GM12878 (cell line): ENCODE results near the gene ATP5PB. TPM values are rescaled to one million over a fixed set of nuclear protein-coding genes. Genes with fewer than 3 reads are reported as not detected.

Experiments
- ATAC-seq: fragments of 200-7000 bp; cut with Tn5 transposase; 3 replicates; pipeline ENCODE4 v1.9.1; 2020; ENCODE audit warnings: mild to moderate bottlenecking, moderate library complexity
- BruUV-seq: library from RNA; stranded (reverse); fragments of 400-500 nt; replicated peaks from 2 replicates; lab custom pipeline; 2021; lab: Mats Ljungman, UMichigan
- CTCF ChIA-PET: fragments of 300-600 bp; sonication (Branson Sonifier 250); formaldehyde crosslinking; extraction: SDS; loops from one replicate; lab custom pipeline; 2021; ENCODE audit warnings: inconsistent platforms; lab: Yijun Ruan, JAX
- POLR2A ChIA-PET: fragments of 350-600 bp; formaldehyde crosslinking; extraction: SDS; loops from one replicate; lab custom pipeline; 2021; ENCODE audit warnings: inconsistent platforms; lab: Charles Lee
- RAD21 ChIA-PET: fragments of 300-600 bp; sonication (Branson Sonifier 250); formaldehyde crosslinking; loops from one replicate; lab custom pipeline; 2023; ENCODE audit warnings: antibody characterized with exemption; ENCODE audit not compliant: unreplicated experiment; lab: Charles Lee
- SMC1A ChIA-PET: fragments of 300-600 bp; sonication (Branson Sonifier 250); formaldehyde crosslinking; loops from one replicate; lab custom pipeline; 2023; ENCODE audit not compliant: unreplicated experiment, uncharacterized antibody; lab: Charles Lee
- DNase-seq: peaks from one replicate; pipeline ENCODE4 v3.0.0-alpha.2; 2011; ENCODE audit warnings: low read depth, low spot score
- FAIRE-seq: peaks from 3 replicates; lab custom pipeline; 2011; peaks lifted over from hg19 to GRCh38; lab: Jason Lieb, UNC
- H2AFZ ChIP-seq: 2 replicates; pipeline ENCODE4 v1.6.0; 2011; ENCODE audit warnings: low read depth, low read length, control low read depth; ENCODE audit not compliant: control insufficient read depth
- H3K27ac ChIP-seq: 2 replicates; pipeline ENCODE4 v1.5.1; 2011; ENCODE audit warnings: control low read depth; ENCODE audit not compliant: control insufficient read depth, insufficient read depth
- H3K27me3 ChIP-seq, 2 experiments: replicated peaks in 1 of 2; 2 replicates each; pipeline versions ENCODE4 v1.6.0 to v1.6.1; 2011; ENCODE audit warnings: low read length in 1 of 2; ENCODE audit not compliant: control insufficient read depth in 2 of 2, insufficient read depth in 2 of 2
- H3K36me3 ChIP-seq, 2 experiments: 2 replicates each; pipeline ENCODE4 v1.5.1; 2011; ENCODE audit warnings: low read length in 1 of 2; ENCODE audit not compliant: control insufficient read depth in 2 of 2, insufficient read depth in 2 of 2
- H3K4me1 ChIP-seq: 2 replicates; pipeline ENCODE4 v1.6.1; 2011; ENCODE audit warnings: mild to moderate bottlenecking, low read length, moderate library complexity, mixed read lengths; ENCODE audit not compliant: control insufficient read depth, insufficient read depth
- H3K4me2 ChIP-seq: 2 replicates; pipeline ENCODE4 v1.6.0; 2011; ENCODE audit warnings: control low read depth; ENCODE audit not compliant: control insufficient read depth, insufficient read depth
- H3K4me3 ChIP-seq: fragments of 200-600 bp; sonication (generic); 2 replicates; pipeline ENCODE4 v1.5.1; 2016
- H3K79me2 ChIP-seq: 2 replicates; pipeline ENCODE4 v1.6.0; 2011; ENCODE audit warnings: low read length; ENCODE audit not compliant: control insufficient read depth, insufficient read depth
- H3K9ac ChIP-seq: 2 replicates; pipeline ENCODE4 v1.8.0; 2011; ENCODE audit warnings: low read length, control low read depth, mixed read lengths; ENCODE audit not compliant: control insufficient read depth, insufficient read depth
- H3K9me3 ChIP-seq: replicated peaks from 3 replicates; pipeline ENCODE4 v1.5.1; 2011; ENCODE audit warnings: mild to moderate bottlenecking, low read length; ENCODE audit not compliant: control insufficient read depth, insufficient read depth
- H4K20me1 ChIP-seq: 2 replicates; pipeline ENCODE4 v1.6.0; 2011; ENCODE audit not compliant: control insufficient read depth, insufficient read depth
- CBX5 ChIP-seq: sonication (generic); IDR thresholded peaks from 2 replicates; pipeline ENCODE4 v1.6.1; 2016; ENCODE audit warnings: low read depth, moderate library complexity, mild to moderate bottlenecking, inconsistent platforms
- CHD1 ChIP-seq: IDR thresholded peaks from 2 replicates; pipeline ENCODE4 v1.6.1; 2012; ENCODE audit warnings: low read depth, low read length, improper control_type of control experiment
- MXI1 ChIP-seq: fragments of 150-350 bp; IDR thresholded peaks from 2 replicates; pipeline ENCODE4 v1.6.1; 2011; ENCODE audit warnings: low read depth, mild to moderate bottlenecking, inconsistent platforms, low read length, improper control_type of control experiment
- NFIC ChIP-seq: IDR thresholded peaks from 2 replicates; pipeline ENCODE4 v1.6.1; 2012; ENCODE audit warnings: low read depth, mild to moderate bottlenecking, inconsistent platforms, low read length, moderate library complexity
- POLR2AphosphoS2 ChIP-seq: IDR thresholded peaks from 2 replicates; pipeline ENCODE4 v1.6.1; 2011; ENCODE audit warnings: low read depth, mild to moderate bottlenecking, low read length, improper control_type of control experiment, moderate library complexity
- SMARCA5 ChIP-seq: fragments of 450-650 bp; IDR thresholded peaks from 2 replicates; pipeline ENCODE4 v1.6.1; 2017; ENCODE audit warnings: mild to moderate bottlenecking
- WGBS: methylation state at CpG from one replicate; pipeline ENCODE4 v1.1.6; 2016; ENCODE audit warnings: low lambda C conversion rate; ENCODE audit not compliant: insufficient replicate concordance, insufficient coverage; ENCODE audit errors: missing lambda C conversion rate; 5-methylcytosine and 5-hydroxymethylcytosine counted together
- in situ Hi-C: fragments of 300-500 bp; cut with MboI; formaldehyde crosslinking; loops from 9 replicates; pipeline ENCODE4 v1.14.3; 2018; ENCODE audit warnings: mixed read lengths
- intact Hi-C: fragments of 100-400 bp; cut with micrococcal nuclease; formaldehyde crosslinking; loops from one replicate; pipeline ENCODE4 v1.14.2; 2022; ENCODE audit not compliant: unreplicated experiment
- polyA plus RNA-seq, 11 experiments: library from polyadenylated mRNA; depleted of rRNA in 4 of 11; unstranded in 6 of 11; stranded (reverse) in 5 of 11; fragments of >200 nt; fragmentation: Nextera tagmentation in 4 of 11; fragmentation: Illumina TruSeq in 1 of 11; extraction: Ambion mirVana in 4 of 11; extraction: Trizol in 1 of 11; gene quantifications; 1 replicate in 1 of 11; 2 replicates in 10 of 11; pipeline versions ENCODE4 v1.2.1 to v1.2.3, GENCODE V29; 2011 to 2016; ENCODE audit warnings: inconsistent platforms in 2 of 11, missing spikeins in 2 of 11, low read depth in 1 of 11
- total RNA-seq, 4 experiments: library from RNA; depleted of rRNA in 3 of 4; stranded (reverse); fragments of >200 nt in 3 of 4; fragmentation: Illumina TruSeq in 1 of 4; extraction: Trizol in 1 of 4; gene quantifications; 2 replicates each; pipeline versions ENCODE4 v1.2.1 to v1.2.3, GENCODE V29; 2013 to 2021
- TF ChIP-seq, protein P1 (sequence below): fragments of 450-650 bp; IDR thresholded peaks from 2 replicates; pipeline ENCODE4 v1.6.1; 2016; ENCODE audit warnings: mild to moderate bottlenecking
- TF ChIP-seq, protein P2 (sequence below): IDR thresholded peaks from 2 replicates; pipeline ENCODE4 v1.6.1; 2011; ENCODE audit warnings: mild to moderate bottlenecking, low read depth, low read length, moderate library complexity; ENCODE audit not compliant: insufficient replicate concordance

ATP5PB gene
- total and polyA plus RNA-seq, 10 of the 15 experiments (the other 5 are each of a cell fraction or from before 2014, with no cell fraction given) = 380 to 1,760 (median 677) TPM

DNA sequence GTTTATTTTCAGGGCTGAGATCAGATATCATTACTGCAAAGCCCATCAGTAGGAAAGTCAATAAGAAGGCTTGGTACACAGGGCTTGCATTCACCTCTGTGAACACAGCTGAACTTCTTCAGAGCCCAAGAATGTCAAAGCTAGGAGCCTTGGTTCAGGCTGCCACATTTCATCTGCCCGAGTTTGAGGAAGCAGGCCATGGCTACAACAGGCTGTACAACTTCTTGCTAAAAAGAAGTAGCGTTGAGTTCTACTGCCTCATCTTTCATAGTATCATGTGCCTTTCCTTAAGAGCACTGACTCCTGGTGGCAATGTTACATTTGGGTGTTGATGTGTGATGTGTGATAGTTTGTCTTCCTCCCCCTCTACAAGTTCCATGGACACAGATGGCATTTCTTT is 34.6 kb downstream of the ATP5PB start:
- H3K27ac ChIP-seq = no peak overlapping the region
- H3K79me2 ChIP-seq = no peaks in the 10 kb centered on the region
- no peak overlapping the region for H3K4me2 ChIP-seq
- TF ChIP-seq, protein P1, sequence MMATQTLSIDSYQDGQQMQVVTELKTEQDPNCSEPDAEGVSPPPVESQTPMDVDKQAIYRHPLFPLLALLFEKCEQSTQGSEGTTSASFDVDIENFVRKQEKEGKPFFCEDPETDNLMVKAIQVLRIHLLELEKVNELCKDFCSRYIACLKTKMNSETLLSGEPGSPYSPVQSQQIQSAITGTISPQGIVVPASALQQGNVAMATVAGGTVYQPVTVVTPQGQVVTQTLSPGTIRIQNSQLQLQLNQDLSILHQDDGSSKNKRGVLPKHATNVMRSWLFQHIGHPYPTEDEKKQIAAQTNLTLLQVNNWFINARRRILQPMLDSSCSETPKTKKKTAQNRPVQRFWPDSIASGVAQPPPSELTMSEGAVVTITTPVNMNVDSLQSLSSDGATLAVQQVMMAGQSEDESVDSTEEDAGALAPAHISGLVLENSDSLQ = no peak
- no peak for TF ChIP-seq POLR2AphosphoS2
- TF ChIP-seq NFIC = no peak
- TF ChIP-seq CHD1 = no peak
- no peak for TF ChIP-seq CBX5
- TF ChIP-seq, protein P2, sequence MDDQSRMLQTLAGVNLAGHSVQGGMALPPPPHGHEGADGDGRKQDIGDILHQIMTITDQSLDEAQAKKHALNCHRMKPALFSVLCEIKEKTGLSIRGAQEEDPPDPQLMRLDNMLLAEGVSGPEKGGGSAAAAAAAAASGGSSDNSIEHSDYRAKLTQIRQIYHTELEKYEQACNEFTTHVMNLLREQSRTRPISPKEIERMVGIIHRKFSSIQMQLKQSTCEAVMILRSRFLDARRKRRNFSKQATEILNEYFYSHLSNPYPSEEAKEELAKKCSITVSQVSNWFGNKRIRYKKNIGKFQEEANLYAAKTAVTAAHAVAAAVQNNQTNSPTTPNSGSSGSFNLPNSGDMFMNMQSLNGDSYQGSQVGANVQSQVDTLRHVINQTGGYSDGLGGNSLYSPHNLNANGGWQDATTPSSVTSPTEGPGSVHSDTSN = no peak
- TF ChIP-seq SMARCA5 = no peak
- TF ChIP-seq MXI1 = no peak
- intact Hi-C loops = loop anchor here (2.0 kb wide), 1 partner anchor 173 kb away; no protein-coding TSS in a partner anchor
- H3K4me3 ChIP-seq = no peak overlapping the region
- no peak overlapping the region for H2AFZ ChIP-seq
- H3K36me3 ChIP-seq = no peaks in the 10 kb centered on the region
- WGBS = 73% methylated on average over 2 of the region's 2 CpGs
- no peak for ATAC-seq
- H3K27me3 ChIP-seq = no peaks in the 10 kb centered on the region
- no peak for DNase-seq
- CTCF ChIA-PET = interaction anchor here (0.9 kb wide), 1 partner anchor 24 kb away, joined by 4 read pairs; no protein-coding TSS in a partner anchor
- H3K9ac ChIP-seq = no peak overlapping the region
- RAD21 ChIA-PET = no interaction called here
- POLR2A ChIA-PET = no interaction called here
- no peaks in the 10 kb centered on the region for H3K4me1 ChIP-seq
- BruUV-seq = no TSS peak
- no peak for FAIRE-seq
- H3K9me3 ChIP-seq = no peaks in the 10 kb centered on the region
- no peaks in the 10 kb centered on the region for H4K20me1 ChIP-seq
- in situ Hi-C loops = loop anchor here (5.0 to 25.0 kb wide), 2 partner anchors 263 to 878 kb away; no protein-coding TSS in a partner anchor
- SMC1A ChIA-PET = interaction anchor here (12.1 kb wide), 1 partner anchor 24 kb away, joined by 128 read pairs; no protein-coding TSS in a partner anchor
